Right ventricle myocardium superior (tissue), 1 donor: ENCODE data around the gene SYNE2. TPM values are rescaled to one million over a fixed set of nuclear protein-coding genes. Genes with fewer than 3 reads are reported as not detected.
"Not testable (repeated sequence)": the region's sequence is repeated elsewhere in the genome, so short reads cannot be mapped to it uniquely, and the experiment has no call there.

Experiments
- ATAC-seq: fragments of 200-7000 bp; cut with Tn5 transposase; one replicate; pipeline ENCODE4 v1.9.1; 2020; ENCODE audit warnings: mild to moderate bottlenecking; ENCODE audit not compliant: poor library complexity
- DNase-seq: peaks from one replicate; pipeline ENCODE4 v3.0.0-alpha.2; 2020
- intact Hi-C: fragments of 100-400 bp; cut with DNase I; formaldehyde crosslinking; loops from one replicate; pipeline ENCODE4 v1.11.2; 2022
- total RNA-seq: library from RNA; stranded (reverse); fragmentation: NEBNext Ultra II Directional; extraction: Animal tissue kit (Norgen Biotek cat#: 25700); gene quantifications from one replicate; pipeline ENCODE4 v1.2.1, GENCODE V29; 2021
- donor health status: DM: no; HTN: yes; CAD: no; lungs with severe emphysema.

The SYNE2 gene
- total RNA-seq, 1 donor from 2014 or later: 193 TPM

DNA sequence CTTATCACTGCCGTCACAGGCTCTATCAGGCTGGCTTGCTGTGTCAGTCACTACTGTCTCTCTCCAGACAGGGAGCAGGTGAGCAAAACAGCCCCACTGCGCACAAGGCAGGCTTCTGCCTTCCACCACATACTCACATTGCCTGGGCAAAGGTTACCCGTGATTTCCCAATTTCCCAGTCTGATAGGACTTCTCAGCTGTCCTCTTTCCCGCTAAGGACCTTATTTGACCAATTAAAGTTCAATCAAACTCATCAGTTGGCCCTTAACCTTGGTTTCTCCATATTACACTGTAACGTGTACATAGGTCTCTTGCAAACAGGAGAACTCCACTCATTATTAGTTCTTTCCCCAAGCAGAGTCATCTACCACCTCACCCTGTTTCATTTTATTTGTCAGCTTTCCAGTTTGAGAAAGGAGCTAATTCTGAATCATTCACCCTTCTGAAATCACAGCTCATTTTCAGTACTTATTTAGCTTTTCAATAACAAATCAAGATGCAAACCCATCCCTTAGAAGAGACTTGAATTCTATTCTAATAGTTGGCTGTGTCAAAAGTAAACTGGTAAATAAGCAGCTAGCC is 270.5 kb downstream of the SYNE2 start:
- intact Hi-C loops: no loop called here
- DNase-seq (no peak), ATAC-seq (no peak)

GRCh38 chr14:64125270-64125669 is 272.5 kb downstream of the SYNE2 start:
- DNase-seq (no peak), ATAC-seq (no peak)
- intact Hi-C loops: no loop called here

DNA sequence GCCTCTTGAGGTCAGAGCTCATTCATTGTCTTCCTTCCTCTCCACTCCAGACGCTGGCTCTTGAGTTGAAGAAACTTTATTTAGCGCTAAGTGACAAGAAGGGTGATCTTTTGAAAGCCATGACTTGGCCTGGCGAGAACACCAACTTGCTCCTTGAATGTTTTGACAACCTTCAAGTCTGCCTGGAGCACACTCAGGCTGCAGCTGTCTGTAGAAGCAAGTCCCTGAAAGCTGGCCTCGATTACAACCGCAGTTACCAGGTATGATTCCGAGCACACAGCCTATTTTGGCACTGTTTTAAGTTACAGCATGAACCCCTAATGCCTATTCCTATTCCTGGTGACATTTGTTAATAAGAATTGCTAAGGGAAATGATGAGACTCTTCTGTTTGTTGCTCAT is 273.7 kb downstream of the SYNE2 start:
- no peak for ATAC-seq

GRCh38 chr14:64137657-64138290 is 285.0 kb downstream of the SYNE2 start:
- intact Hi-C loops: loop anchor here (10.0 kb wide), 1 partner anchor 167 kb away; no protein-coding TSS in a partner anchor
- no peak for ATAC-seq
- DNase-seq: no peak

More for the DNA sequence above, 273.7 kb downstream of the SYNE2 start:
- intact Hi-C loops: no loop called here
- no peak for DNase-seq

DNA sequence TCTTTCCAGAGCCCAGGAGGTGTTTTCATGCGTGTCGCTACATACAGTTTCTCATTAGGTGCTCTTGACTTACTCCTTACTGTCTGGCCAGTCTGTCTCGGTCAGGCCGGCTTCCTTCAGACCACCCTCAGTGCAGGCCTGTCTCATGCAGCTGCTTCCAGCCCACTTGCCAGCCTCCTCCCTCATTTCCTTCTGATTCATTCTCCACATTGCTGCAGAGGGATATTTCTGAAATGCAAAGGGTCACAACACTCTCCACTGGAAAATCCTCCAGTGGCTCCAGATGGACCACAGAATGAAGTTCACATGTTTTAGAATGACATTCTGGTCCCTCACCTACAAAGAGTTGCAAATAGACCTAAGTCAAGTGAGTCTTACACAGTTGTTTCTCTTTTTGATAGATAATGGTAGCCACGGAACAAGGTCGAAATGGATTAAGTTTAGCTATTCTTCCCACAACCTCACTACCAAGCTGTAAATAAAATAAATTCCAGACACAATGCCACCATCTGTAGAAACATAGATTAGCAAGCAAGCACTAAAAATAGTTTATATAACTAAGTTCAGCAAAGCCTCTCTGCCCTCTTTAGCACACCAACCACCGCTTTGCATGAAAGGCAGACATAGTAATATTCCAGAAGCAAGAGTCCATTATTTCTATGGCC is 294.5 kb downstream of the SYNE2 start:
- intact Hi-C loops: no loop called here
- DNase-seq: no peak
- ATAC-seq: no peak

GRCh38 chr14:64149921-64150320 is 297.1 kb downstream of the SYNE2 start:
- no peak for ATAC-seq
- intact Hi-C loops: no loop called here

GRCh38 chr14:64158608-64159007 is 305.8 kb downstream of the SYNE2 start:
- intact Hi-C loops: loop anchor here (2.0 kb wide), 1 partner anchor 136 kb away; the partner anchor contains the start of gene ESR2

More at GRCh38 chr14:64149921-64150320, 297.1 kb downstream of the SYNE2 start:
- no peak for DNase-seq

DNA sequence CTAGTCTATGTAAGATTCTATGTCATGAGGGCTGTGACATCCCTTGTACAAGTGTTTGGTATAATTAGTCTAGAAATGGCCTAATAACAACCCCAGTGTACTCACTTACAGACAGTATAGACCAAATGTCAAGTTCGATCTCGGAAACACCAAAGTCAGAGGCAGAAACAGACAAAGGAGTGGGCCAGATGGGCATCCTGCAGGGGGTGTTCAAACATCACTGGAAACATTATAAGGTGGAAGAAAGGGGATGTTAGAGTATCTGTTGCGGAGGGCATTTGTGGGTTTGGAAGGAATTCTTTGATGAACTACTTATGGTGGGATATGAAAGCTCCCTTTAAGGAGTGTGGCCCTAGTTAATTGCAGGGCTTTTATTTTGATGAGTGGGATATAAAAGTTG is 306.8 kb downstream of the SYNE2 start:
- no peak for DNase-seq
- no peak for ATAC-seq
- intact Hi-C loops: loop anchor here (2.0 kb wide), 1 partner anchor 135 kb away; the partner anchor contains the start of gene ESR2

More at GRCh38 chr14:64158608-64159007, 305.8 kb downstream of the SYNE2 start:
- ATAC-seq (no peak), DNase-seq (no peak)

DNA sequence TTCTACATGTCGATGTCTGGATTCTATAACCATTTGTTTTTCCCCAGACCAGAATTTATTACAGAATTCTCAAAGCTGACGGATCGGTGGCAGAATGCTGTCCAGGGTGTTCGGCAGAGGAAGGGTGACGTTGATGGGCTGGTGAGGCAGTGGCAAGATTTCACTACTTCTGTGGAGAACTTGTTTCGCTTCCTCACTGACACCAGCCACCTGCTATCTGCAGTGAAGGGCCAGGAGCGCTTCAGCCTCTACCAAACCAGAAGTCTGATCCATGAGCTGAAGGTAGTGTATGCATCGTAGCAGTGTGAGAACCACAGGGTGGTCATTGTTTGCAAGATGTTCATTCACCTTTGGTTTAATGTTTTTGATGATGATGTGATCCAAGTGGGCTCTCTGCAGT is 317.4 kb downstream of the SYNE2 start:
- no peak for DNase-seq
- no peak for ATAC-seq
- intact Hi-C loops: no loop called here

DNA sequence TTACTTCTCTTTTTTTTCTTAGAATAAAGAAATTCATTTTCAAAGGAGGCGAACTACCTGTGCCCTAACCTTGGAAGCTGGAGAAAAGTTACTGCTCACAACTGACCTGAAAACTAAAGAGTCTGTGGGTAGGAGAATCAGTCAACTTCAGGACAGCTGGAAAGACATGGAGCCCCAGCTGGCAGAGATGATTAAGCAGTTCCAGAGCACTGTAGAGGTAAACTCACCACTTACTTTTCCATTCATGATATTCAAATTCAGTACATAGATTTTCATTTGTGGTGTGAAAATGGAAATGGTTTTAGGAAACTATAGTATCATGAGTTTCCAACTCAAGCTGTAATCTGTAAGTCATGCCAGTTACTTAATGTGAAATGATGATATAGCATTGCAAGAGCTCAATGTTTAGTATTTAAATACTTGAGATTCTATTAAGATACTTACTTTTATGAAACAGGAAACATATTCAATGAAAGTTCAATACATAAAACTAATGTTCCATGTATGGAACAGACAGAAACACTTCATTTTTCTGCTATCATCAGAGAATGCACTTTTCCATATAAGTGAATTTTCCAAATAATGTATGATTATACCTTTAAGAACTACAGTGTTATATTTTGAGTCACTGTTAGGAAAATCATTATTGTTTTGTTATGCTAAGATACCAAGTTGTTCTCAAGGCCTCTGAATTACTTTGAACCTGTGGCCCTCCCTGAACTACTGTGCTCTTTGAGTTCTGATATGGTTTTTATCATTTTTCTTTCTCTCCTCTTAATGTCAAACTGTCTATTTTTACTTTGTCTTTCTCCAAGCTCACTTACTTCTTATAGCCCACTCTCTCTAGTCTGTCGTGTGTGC is 322.3 kb downstream of the SYNE2 start:
- no peak for ATAC-seq
- DNase-seq: no peak
- intact Hi-C loops: no loop called here

- intact Hi-C loops: no loop called here
- ATAC-seq (no peak), DNase-seq (no peak)
Measured at GRCh38 chr14:64176330-64176729, 323.5 kb downstream of the SYNE2 start.

DNA sequence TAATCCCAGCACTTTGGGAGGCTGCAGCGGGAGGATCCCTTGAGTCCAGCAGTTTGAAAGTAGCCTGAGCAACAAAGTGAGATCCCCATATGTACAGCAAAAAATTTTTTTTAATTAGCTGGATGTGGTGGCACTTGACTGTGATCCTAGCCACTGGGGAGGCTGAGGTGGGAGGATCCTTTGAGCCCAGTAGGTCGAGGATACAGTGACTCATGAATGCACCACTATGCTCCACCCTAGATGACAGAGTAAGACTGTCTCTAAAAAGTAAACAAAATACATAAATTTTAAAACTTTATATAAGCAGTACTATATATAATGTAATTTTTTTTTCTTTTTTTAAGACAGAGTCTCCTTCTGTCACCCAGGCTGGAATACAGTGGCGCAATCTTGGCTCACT is 326.0 kb downstream of the SYNE2 start:
- ATAC-seq (no peak), DNase-seq (no peak)
- intact Hi-C loops: no loop called here

DNA sequence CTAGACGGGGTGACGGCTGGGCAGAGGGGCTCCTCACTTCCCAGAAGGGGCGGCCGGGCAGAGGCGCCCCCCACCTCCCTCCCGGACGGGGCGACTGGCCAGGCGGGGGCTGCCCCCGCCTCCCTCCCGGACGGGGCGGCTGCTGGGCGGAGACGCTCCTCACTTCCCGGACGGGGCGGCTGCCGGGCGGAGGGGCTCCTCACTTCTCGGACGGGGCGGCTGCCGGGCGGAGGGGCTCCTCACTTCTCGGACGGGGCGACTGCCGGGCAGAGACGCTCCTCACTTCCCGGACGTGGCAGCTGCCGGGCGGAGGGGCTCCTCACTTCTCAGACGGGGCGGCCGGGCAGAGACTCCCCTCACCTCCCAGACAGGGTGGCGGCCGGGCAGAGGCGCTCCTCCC is 330.1 kb downstream of the SYNE2 start:
- ATAC-seq, DNase-seq: not testable (repeated sequence)

GRCh38 chr14:64184103-64184729 is 331.4 kb downstream of the SYNE2 start:
- no peak for ATAC-seq
- no peak for DNase-seq
- intact Hi-C loops: no loop called here

More for the DNA sequence above, 330.1 kb downstream of the SYNE2 start:
- intact Hi-C loops: not testable (repeated sequence)

DNA sequence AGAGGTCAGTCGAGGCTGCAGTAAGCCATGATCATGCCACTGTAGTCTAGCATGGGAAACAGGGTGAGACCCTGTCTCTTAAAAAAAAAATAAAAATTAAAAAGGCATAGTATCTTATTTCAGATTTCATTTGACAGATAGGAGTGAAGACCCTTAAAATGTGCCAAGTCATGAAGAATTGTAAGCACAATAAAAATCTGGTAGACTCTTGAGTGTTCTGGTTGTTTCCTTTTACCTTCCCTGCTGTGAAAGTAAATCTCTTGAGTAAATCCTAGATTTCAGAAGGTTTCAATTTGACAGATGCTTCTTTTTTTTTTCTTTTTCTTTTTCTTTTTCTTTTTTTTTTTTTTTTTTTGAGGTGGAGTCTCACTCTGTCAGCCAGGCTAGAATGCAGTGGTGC is 332.4 kb downstream of the SYNE2 start:
- no peak for DNase-seq
- intact Hi-C loops: no loop called here
- ATAC-seq: no peak

DNA sequence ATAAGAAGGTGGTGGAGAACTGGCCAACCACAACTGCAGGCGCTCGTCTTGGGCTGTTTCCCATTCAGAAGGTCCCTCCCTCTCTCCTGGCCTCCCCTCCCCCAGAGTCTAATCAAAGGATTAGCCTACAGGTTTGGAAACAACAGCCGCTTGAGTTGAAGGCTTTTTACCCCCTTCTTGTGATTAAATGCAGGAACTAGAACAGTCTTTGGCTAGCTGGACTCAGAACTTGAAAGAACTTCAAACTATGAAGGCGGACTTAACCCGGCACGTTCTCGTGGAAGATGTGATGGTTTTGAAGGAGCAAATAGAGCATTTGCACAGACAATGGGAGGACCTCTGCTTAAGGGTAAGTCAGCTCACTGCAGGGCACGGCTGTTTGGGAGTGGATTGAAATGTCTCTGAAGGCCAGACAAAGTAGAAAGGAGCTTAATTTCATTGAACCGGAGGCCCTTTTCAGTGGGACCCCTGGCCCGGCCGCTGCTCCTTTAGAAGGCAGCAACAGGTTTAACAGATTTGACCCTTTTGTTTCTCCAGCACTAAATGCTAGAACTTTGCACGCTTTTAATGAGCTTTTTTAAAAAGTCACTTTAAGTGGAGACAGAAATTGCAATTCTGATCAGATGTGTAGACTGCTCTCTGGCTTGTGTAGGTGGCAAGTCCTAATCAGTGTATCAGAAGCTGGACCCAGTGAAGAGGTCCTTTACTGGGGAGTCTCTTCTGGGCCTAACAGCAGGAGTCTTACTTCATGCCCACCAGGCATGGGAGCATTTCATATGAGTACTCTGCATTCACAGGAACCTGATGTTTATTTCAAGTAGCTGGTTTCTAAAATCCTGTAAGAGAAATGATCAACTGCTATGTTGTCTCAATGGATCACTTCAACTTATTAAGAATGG is 333.7 kb downstream of the SYNE2 start:
- intact Hi-C loops: no loop called here
- no peak for DNase-seq
- ATAC-seq: no peak

GRCh38 chr14:64187331-64187730 is 334.5 kb downstream of the SYNE2 start:
- no peak for ATAC-seq
- no peak for DNase-seq
- intact Hi-C loops: no loop called here
